Ecto neural progenitor cell (in vitro differentiated cells): ENCODE measurements around the gene CTNND1.
"Not testable (repeated sequence)": the region's sequence is repeated elsewhere in the genome, so short reads cannot be mapped to it uniquely, and the experiment has no call there.

Source experiments
- DNase-seq: peaks from one replicate; pipeline ENCODE4 v3.0.0-alpha.2; 2018; ENCODE audit warnings: low spot score

CTNND1 gene

GRCh38 chr11:57792870-57793269, 31.3 kb downstream of the CTNND1 start:
- no peak for DNase-seq

GRCh38 chr11:57793351-57794115, 31.9 kb downstream of the CTNND1 start:
- DNase-seq, result no peak

- no peak for DNase-seq
Observed at GRCh38 chr11:57798905-57799559, 37.4 kb downstream of the CTNND1 start.

GRCh38 chr11:57800444-57801182, 39.0 kb downstream of the CTNND1 start:
- DNase-seq, result no peak

- DNase-seq, result no peak
Observed at GRCh38 chr11:57801183-57801485, 39.5 kb downstream of the CTNND1 start.

GRCh38 chr11:57802411-57802810, 40.8 kb downstream of the CTNND1 start:
- no peak for DNase-seq

- DNase-seq, result no peak
Observed at GRCh38 chr11:57804466-57804865, 42.9 kb downstream of the CTNND1 start.

GRCh38 chr11:57805780-57806179, 44.2 kb downstream of the CTNND1 start:
- no peak for DNase-seq

GRCh38 chr11:57812634-57813033, 51.0 kb downstream of the CTNND1 start:
- no peak for DNase-seq

- DNase-seq, result no peak
Observed at GRCh38 chr11:57815476-57815875, 53.9 kb downstream of the CTNND1 start.

GRCh38 chr11:57815877-57816276, 54.3 kb downstream of the CTNND1 start:
- DNase-seq, result no peak

GRCh38 chr11:57818812-57819211, 57.2 kb downstream of the CTNND1 start:
- DNase-seq, result no peak

GRCh38 chr11:57819252-57819979, 57.8 kb downstream of the CTNND1 start:
- DNase-seq, result no peak

GRCh38 chr11:57823859-57824258, 62.3 kb downstream of the CTNND1 start:
- DNase-seq, result no peak

- DNase-seq, result no peak
Observed at GRCh38 chr11:57834852-57835251, 73.2 kb downstream of the CTNND1 start.

GRCh38 chr11:57838609-57839008, 77.0 kb downstream of the CTNND1 start:
- DNase-seq, result not testable (repeated sequence)

- DNase-seq, result no peak
Observed at GRCh38 chr11:57842873-57843272, 81.3 kb downstream of the CTNND1 start.

GRCh38 chr11:57867966-57868365, 106.4 kb downstream of the CTNND1 start:
- DNase-seq, result no peak

- DNase-seq, result no peak
Observed at GRCh38 chr11:57868491-57868890, 106.9 kb downstream of the CTNND1 start.
